Endothelial cell of umbilical vein (primary cell): ENCODE data around the gene SNED1. TPM values are rescaled to one million over a fixed set of nuclear protein-coding genes. Genes with fewer than 3 reads are reported as not detected.

Experiments
- BruUV-seq: library from RNA; stranded (reverse); fragments of 400-500 nt; replicated peaks from 2 replicates; lab custom pipeline; 2021; lab: Mats Ljungman, UMichigan
- CTCF ChIA-PET: fragments of 300-600, 350-600 bp; sonication (Branson Sonifier 250); formaldehyde crosslinking; loops from one replicate; lab custom pipeline; 2021; ENCODE audit warnings: antibody characterized with exemption, inconsistent platforms; lab: Charles Lee
- POLR2A ChIA-PET: fragments of 300-600, 350-600 bp; sonication (Branson Sonifier 250); formaldehyde crosslinking; loops from one replicate; lab custom pipeline; 2021; ENCODE audit warnings: antibody characterized with exemption, inconsistent platforms; lab: Charles Lee
- DNase-seq: peaks from one replicate; pipeline ENCODE4 v3.0.0-alpha.2; 2011; ENCODE audit warnings: low read depth, low spot score
- FAIRE-seq: peaks from 2 replicates; lab custom pipeline; 2011; peaks lifted over from hg19 to GRCh38; lab: Jason Lieb, UNC
- H2AFZ ChIP-seq: 2 replicates; pipeline ENCODE4 v1.6.0; 2012; ENCODE audit warnings: low read depth, low read length, control low read depth, inconsistent platforms
- H3K27ac ChIP-seq: 2 replicates; pipeline ENCODE4 v1.5.1; 2011; ENCODE audit warnings: low read depth, mild to moderate bottlenecking, control low read depth, low read length, moderate library complexity; ENCODE audit not compliant: insufficient read depth
- H3K27me3 ChIP-seq, 2 experiments: 2 replicates each; pipeline versions ENCODE4 v1.6.0 to v1.6.1; 2011; ENCODE audit warnings: low read length in 2 of 2, mixed read lengths in 1 of 2; ENCODE audit not compliant: control insufficient read depth in 2 of 2, insufficient read depth in 2 of 2
- H3K36me3 ChIP-seq, 2 experiments: 2 replicates in 1 of 2; 3 replicates in 1 of 2; pipeline ENCODE4 v1.5.1; 2011; ENCODE audit warnings: low read length in 2 of 2, mild to moderate bottlenecking in 1 of 2, moderate library complexity in 1 of 2; ENCODE audit not compliant: control insufficient read depth in 2 of 2, insufficient read depth in 2 of 2; ENCODE audit errors: extremely low read depth in 1 of 2
- H3K4me1 ChIP-seq: 3 replicates; pipeline ENCODE4 v1.5.1; 2011; ENCODE audit warnings: mild to moderate bottlenecking, low read length; ENCODE audit not compliant: control insufficient read depth, insufficient read depth; ENCODE audit errors: extremely low read depth
- H3K4me2 ChIP-seq: 2 replicates; pipeline ENCODE4 v1.6.1; 2011; ENCODE audit warnings: low read length, control low read depth, mixed read lengths; ENCODE audit not compliant: insufficient read depth
- H3K4me3 ChIP-seq, 3 experiments: fragments of 200-600 bp in 1 of 3; sonication (generic), shearing (Covaris generic) in 1 of 3; replicated peaks in 1 of 3; 2 replicates each; pipeline ENCODE4 v1.5.1; 2011 to 2016; ENCODE audit warnings: control low read depth in 3 of 3, low read length in 3 of 3, mild to moderate bottlenecking in 2 of 3, inconsistent platforms in 1 of 3, low read depth in 1 of 3, moderate library complexity in 1 of 3; ENCODE audit not compliant: insufficient read depth in 1 of 3
- H3K79me2 ChIP-seq: 2 replicates; pipeline ENCODE4 v1.6.0; 2012; ENCODE audit warnings: low read length, inconsistent platforms; ENCODE audit not compliant: control insufficient read depth, insufficient read depth
- H3K9ac ChIP-seq: replicated peaks from 2 replicates; pipeline ENCODE3; 2011; ENCODE audit warnings: low read length, control low read depth; ENCODE audit not compliant: insufficient read depth; ENCODE audit errors: extremely low read depth
- H3K9me1 ChIP-seq: replicated peaks from 3 replicates; pipeline ENCODE4 v1.6.0; 2011; ENCODE audit warnings: mild to moderate bottlenecking, low read length; ENCODE audit not compliant: control insufficient read depth, insufficient read depth; ENCODE audit errors: extremely low read depth
- H3K9me3 ChIP-seq: replicated peaks from 2 replicates; pipeline ENCODE4 v1.5.1; 2012; ENCODE audit warnings: low read length, inconsistent platforms; ENCODE audit not compliant: control insufficient read depth, insufficient read depth
- H4K20me1 ChIP-seq: replicated peaks from 2 replicates; pipeline ENCODE3; 2011; ENCODE audit warnings: mild to moderate bottlenecking, low read length; ENCODE audit not compliant: control insufficient read depth, insufficient read depth; ENCODE audit errors: extremely low read depth
- EZH2 ChIP-seq: IDR thresholded peaks from 2 replicates; pipeline ENCODE4 v1.6.1; 2012; ENCODE audit warnings: borderline replicate concordance, low read depth, mild to moderate bottlenecking, moderate library complexity, low read length, inconsistent platforms; ENCODE audit not compliant: severe bottlenecking
- FOS ChIP-seq: IDR thresholded peaks from 2 replicates; pipeline ENCODE4 v1.6.1; 2011; ENCODE audit warnings: mild to moderate bottlenecking, low read length, moderate library complexity, borderline replicate concordance; ENCODE audit not compliant: insufficient read depth
- GATA2 ChIP-seq: IDR thresholded peaks from 2 replicates; pipeline ENCODE4 v1.7.0; 2011; ENCODE audit warnings: low read depth, mild to moderate bottlenecking, moderate library complexity, mixed read lengths, low read length; ENCODE audit not compliant: insufficient read length, insufficient read depth
- JUN ChIP-seq: IDR thresholded peaks from 2 replicates; pipeline ENCODE4 v1.6.1; 2011; ENCODE audit warnings: borderline replicate concordance, low read depth; ENCODE audit not compliant: insufficient read length, insufficient read depth
- MYC ChIP-seq: IDR thresholded peaks from one replicate; pipeline ENCODE4 v1.6.1; 2011; ENCODE audit warnings: mild to moderate bottlenecking, low read depth, low read length
- POLR2A ChIP-seq: IDR thresholded peaks from 2 replicates; pipeline ENCODE4 v1.6.1; 2012; ENCODE audit warnings: low read depth, mild to moderate bottlenecking, control low read depth, low read length
- POLR2AphosphoS5 ChIP-seq: IDR thresholded peaks from 2 replicates; pipeline ENCODE4 v1.6.1; 2012; ENCODE audit warnings: low read depth, mild to moderate bottlenecking, control low read depth, low read length, moderate library complexity; ENCODE audit not compliant: insufficient read depth
- dilution Hi-C: fragments of 300-500 bp; cut with MboI; formaldehyde crosslinking; loops from one replicate; pipeline ENCODE4 v1.15.0; 2019; ENCODE audit warnings: low sequenced_read_pairs; ENCODE audit not compliant: extremely low pct_ligation_motif_present
- intact Hi-C: fragments of 100-400 bp; cut with micrococcal nuclease; formaldehyde crosslinking; loops from one replicate; pipeline ENCODE4 v1.10.0; 2022
- polyA plus RNA-seq, 4 experiments: library from polyadenylated mRNA; depleted of rRNA in 3 of 4; stranded (reverse) in 3 of 4; unstranded in 1 of 4; fragments of >200 nt; gene quantifications; 2 replicates each; pipeline versions ENCODE4 v1.2.1 to v1.2.3, GENCODE V29; 2011 to 2012; ENCODE audit warnings: missing spikeins in 1 of 4
- total RNA-seq: library from RNA; stranded (reverse); gene quantifications from 2 replicates; pipeline ENCODE4 v1.2.3, GENCODE V29; 2021
- TF ChIP-seq, protein P1 (sequence below): IDR thresholded peaks from 2 replicates; pipeline ENCODE4 v1.6.1; 2011; ENCODE audit not compliant: insufficient read depth, insufficient read length
- TF ChIP-seq, protein P2 (sequence below), 2 donors: IDR thresholded peaks; 1 replicate in 1 of 2; 2 replicates in 1 of 2; pipeline ENCODE4 v1.5.1; 2011; ENCODE audit warnings: low read length in 2 of 2, mild to moderate bottlenecking in 2 of 2, moderate library complexity in 2 of 2, control low read depth in 1 of 2, inconsistent platforms in 1 of 2, low read depth in 1 of 2; ENCODE audit not compliant: insufficient read depth in 1 of 2; ENCODE audit errors: extremely low read depth in 1 of 2

Gene SNED1
- total and polyA plus RNA-seq, 2 donors (not counting 3 experiments of a cell fraction or from before 2014, with no cell fraction given): 14.1 to 17.2 TPM

DNA sequence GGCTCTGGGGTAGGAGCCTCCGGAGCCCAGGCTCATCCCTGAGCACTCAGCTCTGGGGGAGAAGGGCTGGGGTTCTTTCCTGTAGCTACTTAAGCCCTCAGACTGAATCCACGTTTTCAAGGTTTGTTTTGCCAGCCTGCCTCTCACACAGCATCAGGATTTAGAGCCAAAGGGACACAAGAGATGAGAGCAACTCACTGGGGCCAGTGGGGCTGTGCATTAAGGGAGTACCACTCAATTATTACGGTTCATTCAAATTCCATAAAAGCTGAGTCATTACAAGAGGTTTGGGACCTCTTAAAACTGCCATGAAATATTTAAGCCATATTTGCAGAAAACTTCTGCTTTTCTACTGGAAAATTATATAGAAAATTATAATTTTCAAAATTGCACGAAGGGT is 17.1 kb upstream of the SNED1 start:
- intact Hi-C loops: no loop called here
- FAIRE-seq (no peak), DNase-seq (no peak)
- dilution Hi-C loops: no loop called here
- Histone ChIP-seq H4K20me1 (no peaks in the 10 kb centered on the region), H3K27ac (no peak overlapping the region), H3K4me1 (no peaks in the 10 kb centered on the region), H2AFZ (no peak overlapping the region), H3K79me2 (no peaks in the 10 kb centered on the region), H3K4me2 (no peak overlapping the region), H3K9ac (no peak overlapping the region), H3K9me3 (no peaks in the 10 kb centered on the region), H3K4me3 (no peak overlapping the region), H3K9me1 (no peaks in the 10 kb centered on the region), H3K36me3 (no peaks in the 10 kb centered on the region), H3K27me3 (peaks cover 7 to 8% of the 10 kb centered on the region in 2 experiments)
- ChIA-PET CTCF (interaction anchor here (0.8 to 2.5 kb wide), 5 partner anchors 10 to 97 kb away, joined by 3 to 15 read pairs (median 3); no protein-coding TSS in a partner anchor), POLR2A (no interaction called here)
- no TSS peak for BruUV-seq
- TF ChIP-seq POLR2AphosphoS5 (no peak), GATA2 (no peak), JUN (no peak), POLR2A (no peak), MYC (no peak), FOS (no peak), EZH2 (no peak)
- TF ChIP-seq, protein P1, sequence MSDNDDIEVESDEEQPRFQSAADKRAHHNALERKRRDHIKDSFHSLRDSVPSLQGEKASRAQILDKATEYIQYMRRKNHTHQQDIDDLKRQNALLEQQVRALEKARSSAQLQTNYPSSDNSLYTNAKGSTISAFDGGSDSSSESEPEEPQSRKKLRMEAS: no peak
- TF ChIP-seq, protein P2, sequence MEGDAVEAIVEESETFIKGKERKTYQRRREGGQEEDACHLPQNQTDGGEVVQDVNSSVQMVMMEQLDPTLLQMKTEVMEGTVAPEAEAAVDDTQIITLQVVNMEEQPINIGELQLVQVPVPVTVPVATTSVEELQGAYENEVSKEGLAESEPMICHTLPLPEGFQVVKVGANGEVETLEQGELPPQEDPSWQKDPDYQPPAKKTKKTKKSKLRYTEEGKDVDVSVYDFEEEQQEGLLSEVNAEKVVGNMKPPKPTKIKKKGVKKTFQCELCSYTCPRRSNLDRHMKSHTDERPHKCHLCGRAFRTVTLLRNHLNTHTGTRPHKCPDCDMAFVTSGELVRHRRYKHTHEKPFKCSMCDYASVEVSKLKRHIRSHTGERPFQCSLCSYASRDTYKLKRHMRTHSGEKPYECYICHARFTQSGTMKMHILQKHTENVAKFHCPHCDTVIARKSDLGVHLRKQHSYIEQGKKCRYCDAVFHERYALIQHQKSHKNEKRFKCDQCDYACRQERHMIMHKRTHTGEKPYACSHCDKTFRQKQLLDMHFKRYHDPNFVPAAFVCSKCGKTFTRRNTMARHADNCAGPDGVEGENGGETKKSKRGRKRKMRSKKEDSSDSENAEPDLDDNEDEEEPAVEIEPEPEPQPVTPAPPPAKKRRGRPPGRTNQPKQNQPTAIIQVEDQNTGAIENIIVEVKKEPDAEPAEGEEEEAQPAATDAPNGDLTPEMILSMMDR (IDR thresholded peaks at IDR 0.05; ENCODE audit: extremely low read depth in 1 of 2, insufficient read depth in 1 of 2, low read depth in 1 of 2, low read length in 2 of 2): no peak
